T-cell (primary cell): ENCODE results near the gene POMT1. TPM values are rescaled to one million over a fixed set of nuclear protein-coding genes. Genes with fewer than 3 reads are reported as not detected.
"Not testable (repeated sequence)": the region's sequence is repeated elsewhere in the genome, so short reads cannot be mapped to it uniquely, and the experiment has no call there.

ENCODE experiments used
- ATAC-seq, 4 experiments: fragments of 200-7000 bp in 3 of 4; fragments of 150-1000 bp in 1 of 4; cut with Tn5 transposase; replicated peaks in 1 of 4; 1 replicate in 3 of 4; 2 replicates in 1 of 4; pipeline ENCODE4 v1.10.0; 2021; ENCODE audit warnings: moderate library complexity in 3 of 4, mild to moderate bottlenecking in 2 of 4, moderate number of reproducible peaks in 1 of 4
- CTCF ChIA-PET, 2 donors: fragments of 300-600 bp; sonication (Branson Sonifier 250); formaldehyde crosslinking; loops; one replicate each; lab custom pipeline; 2022; ENCODE audit warnings: antibody characterized with exemption in 2 of 2; lab: Charles Lee
- POLR2A ChIA-PET, 2 donors: fragments of 300-600 bp; sonication (Branson Sonifier 250); formaldehyde crosslinking; loops; one replicate each; lab custom pipeline; 2022; ENCODE audit warnings: antibody characterized with exemption in 2 of 2; lab: Charles Lee
- DNase-seq, 35 experiments: peaks; one replicate each; pipeline versions ENCODE4 v3.0.0 to v3.0.0-alpha.2; 2013 to 2023
- H3K27ac ChIP-seq: one replicate; pipeline ENCODE4 v1.5.1; 2013; ENCODE audit warnings: low read length
- H3K27me3 ChIP-seq, 2 experiments: replicated peaks in 1 of 2; 1 replicate in 1 of 2; 2 replicates in 1 of 2; pipeline versions ENCODE4 v1.6.1 to v1.7.0; 2013; ENCODE audit warnings: low read length in 1 of 2, mixed read lengths in 1 of 2; ENCODE audit not compliant: control insufficient read depth in 2 of 2, insufficient read depth in 2 of 2; ENCODE audit errors: extremely low read depth in 1 of 2
- H3K36me3 ChIP-seq, 2 donors: 1 replicate in 1 of 2; 2 replicates in 1 of 2; pipeline versions ENCODE4 v1.6.1 to v1.7.0; 2013; ENCODE audit warnings: low read length in 1 of 2; ENCODE audit not compliant: control insufficient read depth in 2 of 2, insufficient read depth in 1 of 2; ENCODE audit errors: extremely low read depth in 1 of 2
- H3K4me1 ChIP-seq, 2 experiments: 1 replicate in 1 of 2; 2 replicates in 1 of 2; pipeline versions ENCODE4 v1.6.1 to v1.7.0; 2013; ENCODE audit warnings: low read length in 2 of 2, mixed read lengths in 1 of 2; ENCODE audit not compliant: insufficient read depth in 2 of 2, control insufficient read depth in 1 of 2; ENCODE audit errors: extremely low read depth in 1 of 2
- H3K4me3 ChIP-seq, 2 donors: 1 replicate in 1 of 2; 2 replicates in 1 of 2; pipeline versions ENCODE4 v1.5.1 to v1.7.0; 2013; ENCODE audit warnings: mild to moderate bottlenecking in 2 of 2, low read length in 1 of 2, moderate library complexity in 1 of 2; ENCODE audit not compliant: control insufficient read depth in 1 of 2; ENCODE audit errors: extremely low read depth in 1 of 2
- H3K9me3 ChIP-seq: 2 replicates; pipeline ENCODE4 v1.7.0; 2013
- H3K27ac Mint-ChIP-seq, 2 donors: one replicate each; pipeline ENCODE4 v1.8.0; 2020 to 2021; ENCODE audit warnings: mild to moderate bottlenecking in 2 of 2, mixed read lengths in 2 of 2
- H3K27me3 Mint-ChIP-seq, 2 donors: one replicate each; pipeline ENCODE4 v1.8.0; 2021 to 2022; ENCODE audit warnings: mixed read lengths in 2 of 2
- H3K36me3 Mint-ChIP-seq: one replicate; pipeline ENCODE4 v1.8.0; 2021; ENCODE audit warnings: mixed read lengths
- H3K4me1 Mint-ChIP-seq, 3 donors: one replicate each; pipeline ENCODE4 v1.8.0; 2020 to 2022; ENCODE audit warnings: mixed read lengths in 3 of 3, mild to moderate bottlenecking in 1 of 3
- H3K4me3 Mint-ChIP-seq, 3 donors: one replicate each; pipeline ENCODE4 v1.8.0; 2020 to 2022; ENCODE audit warnings: mild to moderate bottlenecking in 3 of 3, mixed read lengths in 3 of 3, moderate library complexity in 3 of 3
- H3K9me3 Mint-ChIP-seq, 3 donors: one replicate each; pipeline ENCODE4 v1.8.0; 2020 to 2022; ENCODE audit warnings: mixed read lengths in 3 of 3
- WGBS: methylation state at CpG from one replicate; pipeline ENCODE4 v1.1.5; 2013; ENCODE audit warnings: missing lambda C conversion rate; ENCODE audit not compliant: insufficient coverage; 5-methylcytosine and 5-hydroxymethylcytosine counted together
- total RNA-seq, 35 experiments: library from RNA in 6 of 35; stranded (reverse) in 6 of 35; fragments of 120-200 nt in 1 of 35; gene quantifications; one replicate each; pipeline versions ENCODE4 v1.2.1 to v1.2.4 and lab custom pipeline; 2013 to 2026

POMT1 gene, protein sequence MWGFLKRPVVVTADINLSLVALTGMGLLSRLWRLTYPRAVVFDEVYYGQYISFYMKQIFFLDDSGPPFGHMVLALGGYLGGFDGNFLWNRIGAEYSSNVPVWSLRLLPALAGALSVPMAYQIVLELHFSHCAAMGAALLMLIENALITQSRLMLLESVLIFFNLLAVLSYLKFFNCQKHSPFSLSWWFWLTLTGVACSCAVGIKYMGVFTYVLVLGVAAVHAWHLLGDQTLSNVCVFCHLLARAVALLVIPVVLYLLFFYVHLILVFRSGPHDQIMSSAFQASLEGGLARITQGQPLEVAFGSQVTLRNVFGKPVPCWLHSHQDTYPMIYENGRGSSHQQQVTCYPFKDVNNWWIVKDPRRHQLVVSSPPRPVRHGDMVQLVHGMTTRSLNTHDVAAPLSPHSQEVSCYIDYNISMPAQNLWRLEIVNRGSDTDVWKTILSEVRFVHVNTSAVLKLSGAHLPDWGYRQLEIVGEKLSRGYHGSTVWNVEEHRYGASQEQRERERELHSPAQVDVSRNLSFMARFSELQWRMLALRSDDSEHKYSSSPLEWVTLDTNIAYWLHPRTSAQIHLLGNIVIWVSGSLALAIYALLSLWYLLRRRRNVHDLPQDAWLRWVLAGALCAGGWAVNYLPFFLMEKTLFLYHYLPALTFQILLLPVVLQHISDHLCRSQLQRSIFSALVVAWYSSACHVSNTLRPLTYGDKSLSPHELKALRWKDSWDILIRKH
- total RNA-seq = 10 to 100 TPM; 45.3 to 74.4 (median 56.9) TPM
- total RNA-seq (2013) = 32.4 TPM
- total RNA-seq (lab: John Stamatoyannopoulos, UW) = 10.3 to 106 (median 56.3) reads per million in 29 experiments

DNA sequence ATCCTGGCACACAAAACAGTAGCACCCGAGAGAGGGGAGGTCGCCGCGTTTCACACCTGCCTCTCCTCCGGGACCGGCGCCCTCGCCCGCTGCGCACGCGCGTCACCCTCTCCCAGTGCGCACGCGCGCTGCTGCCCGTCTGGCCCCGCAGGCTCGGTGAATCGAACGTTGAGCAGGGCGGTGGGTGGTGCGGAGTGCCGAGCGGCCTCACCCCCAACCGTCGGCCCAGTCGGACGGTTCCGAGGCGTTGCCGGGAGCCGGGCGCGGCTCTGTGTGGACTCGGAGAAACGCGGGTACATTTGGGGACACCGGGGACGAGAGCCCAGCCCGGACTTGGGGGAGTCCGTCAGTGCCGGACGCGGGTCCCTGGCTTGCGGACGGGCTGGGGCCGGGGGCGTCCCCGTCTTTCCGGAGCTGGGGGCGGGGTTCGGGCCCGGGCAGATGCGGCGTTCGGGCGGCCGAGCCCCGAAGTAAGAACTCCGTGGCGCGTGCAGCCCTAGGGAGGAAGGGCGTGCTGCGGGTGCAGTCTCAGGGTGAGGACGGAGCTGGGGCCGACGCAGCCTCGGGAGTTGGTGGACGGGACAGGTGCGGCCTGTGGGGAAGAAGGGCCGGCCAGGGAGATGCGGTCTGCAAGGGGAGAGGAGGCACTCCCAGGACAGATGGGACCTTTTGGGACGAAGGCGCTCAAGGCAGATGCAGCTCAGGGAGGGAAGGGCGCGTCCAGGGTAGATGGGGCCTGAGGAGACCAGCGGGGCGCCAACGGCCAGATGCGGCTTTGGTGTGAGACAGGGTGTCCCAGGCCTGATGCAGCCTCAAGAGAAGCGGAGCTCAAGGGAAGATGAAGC, at the start of gene POMT1:
Gene POMT1 (plus strand): TSS at position 138 of the 845 bp plus-strand sequence. CDS start 1,301 bp downstream, outside the sequence.
- Mint-ChIP-seq H3K27me3 (no peaks in the 10 kb centered on the region), H3K4me3 (peak within 1 kb of the TSS; percentile 92 to 95 (median 92)), H3K27ac (peak within 1 kb of the TSS; percentile 80 to 84), H3K9me3 (no peaks in the 10 kb centered on the region), H3K4me1 (peaks cover 58 to 73% (median 65%) of the 10 kb centered on the region in 3 donors), H3K36me3 (peaks cover 9% of the 10 kb centered on the region)
- WGBS = under 1% methylated on average over 83 of the region's 83 CpGs
- H3K9me3 ChIP-seq = no peaks in the 10 kb centered on the region
- H3K4me3 ChIP-seq = peak within 1 kb of the TSS; percentile 76 to 78
- peak within 1 kb of the TSS; percentile 47 for H3K27ac ChIP-seq
- peaks cover 8 to 21% of the 10 kb centered on the region in 2 donors for H3K36me3 ChIP-seq
- CTCF ChIA-PET = no interaction called here
- DNase-seq = peak; percentile 76 to 95 (median 83)
- H3K27me3 ChIP-seq = no peaks in the 10 kb centered on the region
- peak; percentile 61 to 73 (median 66) for ATAC-seq
- POLR2A ChIA-PET = no interaction called here
- peaks cover 34 to 61% of the 10 kb centered on the region in 2 experiments for H3K4me1 ChIP-seq

DNA sequence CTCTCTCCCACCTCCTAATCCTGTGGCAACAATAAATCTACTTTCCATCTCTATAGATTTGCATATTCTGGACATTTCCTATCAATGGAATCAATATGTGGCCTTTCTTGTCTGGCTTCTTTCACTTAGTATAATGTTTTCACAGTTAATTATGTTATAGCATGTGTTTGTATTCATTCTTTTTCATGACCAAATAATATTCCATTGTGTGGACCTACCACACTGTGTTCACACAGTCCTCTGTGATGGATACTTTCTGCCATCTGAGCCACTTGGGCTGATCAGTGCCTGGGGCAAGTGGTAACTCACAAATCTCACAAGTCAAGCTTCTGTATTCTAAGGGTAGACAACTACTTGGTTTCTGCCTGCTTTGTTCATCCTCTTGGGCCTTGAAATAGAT, 48.7 kb upstream of the POMT1 start:
- H3K36me3 Mint-ChIP-seq = peaks cover 56% of the 10 kb centered on the region
- H3K9me3 Mint-ChIP-seq = no peaks in the 10 kb centered on the region
- H3K27ac Mint-ChIP-seq = no peak overlapping the region
- H3K4me1 Mint-ChIP-seq = peaks cover 15 to 22% (median 18%) of the 10 kb centered on the region in 3 donors
- Histone ChIP-seq H3K36me3 (peaks cover 17 to 77% of the 10 kb centered on the region in 2 donors), H3K9me3 (no peaks in the 10 kb centered on the region), H3K4me1 (no peaks in the 10 kb centered on the region), H3K27ac (no peak overlapping the region), H3K27me3 (no peaks in the 10 kb centered on the region), H3K4me3 (no peak overlapping the region)
- no peak overlapping the region for H3K4me3 Mint-ChIP-seq
- ATAC-seq = no peak
- no peaks in the 10 kb centered on the region for H3K27me3 Mint-ChIP-seq
- ChIA-PET POLR2A (no interaction called here), CTCF (no interaction called here)
- no peak for DNase-seq

GRCh38 chr9:131455655-131456054, 47.1 kb upstream of the POMT1 start:
- CTCF ChIA-PET = interaction anchor here in 1 of 2 donors (0.7 kb wide), 1 partner anchor 49 kb away, joined by 3 read pairs; no protein-coding TSS in a partner anchor
- peaks cover 15 to 18% (median 16%) of the 10 kb centered on the region in 3 donors for H3K4me1 Mint-ChIP-seq
- not testable (repeated sequence) for ATAC-seq

DNA sequence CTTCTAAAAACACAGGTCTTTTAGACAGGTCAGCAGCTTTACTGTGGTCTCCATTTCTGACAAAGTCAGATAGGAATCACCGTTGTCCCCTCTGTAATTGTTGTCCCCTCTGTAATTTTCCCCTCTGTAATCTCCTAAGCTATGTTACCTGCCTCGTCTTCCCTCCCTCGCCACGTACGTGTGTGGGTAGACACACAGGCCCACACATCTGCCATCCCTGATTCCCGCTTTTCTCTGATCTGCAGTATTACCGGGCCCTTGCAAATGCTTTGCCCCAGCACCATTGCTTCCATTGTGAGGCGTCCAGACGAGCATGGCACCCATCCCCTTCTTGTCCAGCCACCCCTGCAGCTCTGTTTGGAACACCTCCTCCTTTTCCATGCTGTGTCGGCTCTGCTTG, 45.0 kb upstream of the POMT1 start:
- Mint-ChIP-seq H3K9me3 (no peaks in the 10 kb centered on the region), H3K36me3 (peaks cover 53% of the 10 kb centered on the region), H3K4me1 (peaks cover 8 to 12% (median 11%) of the 10 kb centered on the region in 3 donors), H3K4me3 (no peak overlapping the region), H3K27ac (peak overlapping the region; percentile 24 to 68), H3K27me3 (no peaks in the 10 kb centered on the region)
- Histone ChIP-seq H3K4me3 (no peak overlapping the region), H3K9me3 (no peaks in the 10 kb centered on the region), H3K27me3 (no peaks in the 10 kb centered on the region), H3K4me1 (no peaks in the 10 kb centered on the region), H3K27ac (no peak overlapping the region), H3K36me3 (peaks cover 18 to 85% of the 10 kb centered on the region in 2 donors)
- CTCF ChIA-PET = interaction anchor here (0.6 to 0.9 kb wide), 2 partner anchors 122 to 1552 kb away, joined by 3 to 4 read pairs; no protein-coding TSS in a partner anchor
- POLR2A ChIA-PET = no interaction called here
- no peak for DNase-seq
- no peak for ATAC-seq
- WGBS = 93% methylated on average over 9 of the region's 10 CpGs

More at GRCh38 chr9:131455655-131456054, 47.1 kb upstream of the POMT1 start:
- POLR2A ChIA-PET = interaction anchor here in 1 of 2 donors (0.6 to 0.7 kb wide), 2 partner anchors 37 to 862 kb away, joined by 5 read pairs; no protein-coding TSS in a partner anchor
- H3K27me3 ChIP-seq, DNase-seq, H3K27ac ChIP-seq, H3K9me3 ChIP-seq, H3K27me3 Mint-ChIP-seq, H3K4me3 Mint-ChIP-seq, H3K9me3 Mint-ChIP-seq, H3K27ac Mint-ChIP-seq, H3K4me3 ChIP-seq, H3K4me1 ChIP-seq: not testable (repeated sequence)
- peaks cover 55% of the 10 kb centered on the region for H3K36me3 Mint-ChIP-seq
- WGBS = 100% methylated on average over 4 of the region's 10 CpGs
- H3K36me3 ChIP-seq = peaks cover 20 to 77% of the 10 kb centered on the region in 2 donors

DNA sequence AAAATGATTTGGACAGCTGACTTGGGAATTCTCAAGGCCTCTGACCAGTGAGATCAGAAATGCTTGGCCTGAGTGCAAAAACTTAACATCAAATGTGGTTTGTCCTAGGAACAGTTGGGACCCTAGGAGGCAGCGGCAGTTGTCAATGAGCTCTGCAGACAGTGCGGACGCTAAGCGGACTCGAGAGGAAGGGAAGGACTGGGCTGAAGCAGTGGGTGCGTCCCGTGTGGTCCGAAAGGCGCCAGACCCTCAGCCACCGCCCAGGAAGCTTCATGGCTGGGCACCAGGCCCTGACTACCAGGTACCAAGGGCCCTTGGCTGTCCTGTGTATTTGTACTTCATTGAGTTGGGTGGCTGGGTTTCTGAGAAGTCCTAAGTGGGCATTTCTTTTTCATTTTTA, 43.7 kb upstream of the POMT1 start:
- no peak overlapping the region for H3K4me3 ChIP-seq
- DNase-seq (no peak), ATAC-seq (no peak)
- peaks cover 24 to 90% of the 10 kb centered on the region in 2 donors for H3K36me3 ChIP-seq
- no peaks in the 10 kb centered on the region for H3K27me3 ChIP-seq
- Mint-ChIP-seq H3K9me3 (no peaks in the 10 kb centered on the region), H3K4me1 (peaks cover 5 to 10% (median 7%) of the 10 kb centered on the region in 3 donors), H3K27me3 (no peaks in the 10 kb centered on the region), H3K36me3 (peaks cover 54% of the 10 kb centered on the region), H3K27ac (no peak overlapping the region), H3K4me3 (no peak overlapping the region)
- WGBS = 94% methylated on average over 5 of the region's 10 CpGs
- POLR2A ChIA-PET = no interaction called here
- CTCF ChIA-PET = interaction anchor here (0.6 to 0.7 kb wide), 2 partner anchors 593 to 1881 kb away, joined by 4 to 5 read pairs; no protein-coding TSS in a partner anchor
- no peak overlapping the region for H3K27ac ChIP-seq
- H3K9me3 ChIP-seq = no peaks in the 10 kb centered on the region
- no peaks in the 10 kb centered on the region for H3K4me1 ChIP-seq
